Omental fat pad (tissue), 4 donors: ENCODE results near the gene ZNF618. TPM values are rescaled to one million over a fixed set of nuclear protein-coding genes. Genes with fewer than 3 reads are reported as not detected.

Experiments
- ATAC-seq: fragments of 150-250 bp; one replicate; pipeline ENCODE4 v1.9.1; 2016; ENCODE audit warnings: mild to moderate bottlenecking, moderate library complexity; ENCODE audit not compliant: low FRiP score
- DNase-seq: peaks from one replicate; pipeline ENCODE4 v3.0.0-alpha.2; 2019; ENCODE audit warnings: low spot score
- CTCF ChIP-seq, 3 donors: fragments of 450-650 bp; IDR thresholded peaks; one replicate each; pipeline ENCODE4 v1.5.1; 2016 to 2017; ENCODE audit warnings: antibody characterized with exemption in 3 of 3, mild to moderate bottlenecking in 3 of 3, moderate library complexity in 2 of 3
- total RNA-seq, 4 donors: library from RNA; depleted of rRNA; stranded (reverse); fragments of >200 nt; gene quantifications; one replicate each; pipeline ENCODE4 v1.1.0, GENCODE V29; 2016

ZNF618 gene
- total RNA-seq, 4 donors from 2014 or later, result 2.2 to 8.8 (median 5.9) TPM

GRCh38 chr9:113958556-113958955, 82.4 kb downstream of the ZNF618 start:
- TF ChIP-seq CTCF (IDR thresholded peaks at IDR 0.05), result no peak
- DNase-seq, result no peak

GRCh38 chr9:113960768-113961167, 84.7 kb downstream of the ZNF618 start:
- TF ChIP-seq CTCF (IDR thresholded peaks at IDR 0.05), result no peak
- DNase-seq (no peak), ATAC-seq (no peak)

More at GRCh38 chr9:113958556-113958955, 82.4 kb downstream of the ZNF618 start:
- no peak for ATAC-seq

GRCh38 chr9:113962396-113962795, 86.3 kb downstream of the ZNF618 start:
- DNase-seq (no peak), ATAC-seq (no peak)
- no peak for TF ChIP-seq CTCF (IDR thresholded peaks at IDR 0.05)

- TF ChIP-seq CTCF (IDR thresholded peaks at IDR 0.05), result no peak
- DNase-seq (no peak), ATAC-seq (no peak)
Observed at GRCh38 chr9:113963017-113963620, 87.0 kb downstream of the ZNF618 start.

- DNase-seq (no peak), ATAC-seq (no peak)
- TF ChIP-seq CTCF (IDR thresholded peaks at IDR 0.05), result no peak
Observed at GRCh38 chr9:113963696-113964494, 87.8 kb downstream of the ZNF618 start.

GRCh38 chr9:113964495-113965170, 88.5 kb downstream of the ZNF618 start:
- DNase-seq (no peak), ATAC-seq (no peak)
- no peak for TF ChIP-seq CTCF (IDR thresholded peaks at IDR 0.05)
